ENCODE results near the gene TSGA10.

DNA sequence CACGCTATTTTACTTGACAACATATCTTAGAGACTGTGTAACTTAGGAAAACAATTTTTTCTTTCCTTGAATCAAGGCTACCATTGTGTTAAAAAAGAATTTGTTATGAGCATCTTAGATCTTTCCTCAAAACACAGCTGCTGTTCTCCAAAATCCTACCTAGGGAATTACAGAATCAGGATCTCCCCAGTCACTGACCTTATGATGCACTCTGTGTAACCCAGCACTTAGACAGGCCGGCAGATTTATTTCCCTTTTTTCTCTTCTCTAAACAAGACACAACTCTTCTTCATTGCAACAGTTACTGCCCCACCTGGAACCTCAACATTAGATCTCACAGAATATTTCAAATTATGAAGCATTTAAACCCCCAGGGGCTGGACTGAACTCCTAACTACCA, 26.8 kb downstream of the TSGA10 start:
- no peak for TF ChIP-seq POLR2A (IDR thresholded peaks at IDR 0.05)
- TF ChIP-seq, protein P1, sequence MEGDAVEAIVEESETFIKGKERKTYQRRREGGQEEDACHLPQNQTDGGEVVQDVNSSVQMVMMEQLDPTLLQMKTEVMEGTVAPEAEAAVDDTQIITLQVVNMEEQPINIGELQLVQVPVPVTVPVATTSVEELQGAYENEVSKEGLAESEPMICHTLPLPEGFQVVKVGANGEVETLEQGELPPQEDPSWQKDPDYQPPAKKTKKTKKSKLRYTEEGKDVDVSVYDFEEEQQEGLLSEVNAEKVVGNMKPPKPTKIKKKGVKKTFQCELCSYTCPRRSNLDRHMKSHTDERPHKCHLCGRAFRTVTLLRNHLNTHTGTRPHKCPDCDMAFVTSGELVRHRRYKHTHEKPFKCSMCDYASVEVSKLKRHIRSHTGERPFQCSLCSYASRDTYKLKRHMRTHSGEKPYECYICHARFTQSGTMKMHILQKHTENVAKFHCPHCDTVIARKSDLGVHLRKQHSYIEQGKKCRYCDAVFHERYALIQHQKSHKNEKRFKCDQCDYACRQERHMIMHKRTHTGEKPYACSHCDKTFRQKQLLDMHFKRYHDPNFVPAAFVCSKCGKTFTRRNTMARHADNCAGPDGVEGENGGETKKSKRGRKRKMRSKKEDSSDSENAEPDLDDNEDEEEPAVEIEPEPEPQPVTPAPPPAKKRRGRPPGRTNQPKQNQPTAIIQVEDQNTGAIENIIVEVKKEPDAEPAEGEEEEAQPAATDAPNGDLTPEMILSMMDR (IDR thresholded peaks at IDR 0.05 in 4 of 5, conservative IDR thresholded peaks at IDR 0.05 in 1 of 5) = no peak

All from gastrocnemius medialis (tissue), 4 donors.